SK-N-SH (cell line): ENCODE data around the gene ULBP2. TPM values are rescaled to one million over a fixed set of nuclear protein-coding genes. Genes with fewer than 3 reads are reported as not detected.
"Not testable (repeated sequence)": the region's sequence is repeated elsewhere in the genome, so short reads cannot be mapped to it uniquely, and the experiment has no call there.

ENCODE experiments used
- CTCF ChIA-PET: fragments of 300-600, 350-600 bp; formaldehyde crosslinking; extraction: SDS; loops from one replicate; lab custom pipeline; 2021; lab: Yijun Ruan, JAX
- POLR2A ChIA-PET: fragments of 350-600 bp; sonication (Branson Sonifier 250); formaldehyde crosslinking; extraction: SDS; loops from one replicate; lab custom pipeline; 2020; ENCODE audit warnings: antibody characterized with exemption, inconsistent platforms; lab: Yijun Ruan, JAX
- DNase-seq: peaks from one replicate; pipeline ENCODE4 v3.0.0; 2012
- H2AFZ ChIP-seq: fragments of 200-600 bp; sonication (generic); 2 replicates; pipeline ENCODE4 v1.8.1; 2016; ENCODE audit warnings: antibody characterized with exemption, mild to moderate bottlenecking, low read depth
- H3F3A ChIP-seq: fragments of 200-600 bp; sonication (generic); replicated peaks from 2 replicates; pipeline ENCODE3; 2016; ENCODE audit warnings: antibody characterized with exemption, mild to moderate bottlenecking; ENCODE audit not compliant: insufficient read depth
- H3K27ac ChIP-seq, 2 experiments: fragments of 200-500 bp in 1 of 2; fragments of 200-600 bp in 1 of 2; sonication (Bioruptor generic) in 1 of 2; sonication (generic), shearing (Covaris generic) in 1 of 2; 2 replicates each; pipeline versions ENCODE4 v1.5.1 to v1.6.1; 2014 to 2016; ENCODE audit warnings: low read depth in 2 of 2, inconsistent platforms in 1 of 2, low read length in 1 of 2, mild to moderate bottlenecking in 1 of 2, mixed read lengths in 1 of 2
- H3K27me3 ChIP-seq: fragments of 200-600 bp; sonication (generic), shearing (Covaris generic); 2 replicates; pipeline ENCODE4 v1.6.1; 2016; ENCODE audit warnings: mixed run types; ENCODE audit not compliant: insufficient read depth
- H3K36me3 ChIP-seq, 2 experiments: fragments of 200-500 bp in 1 of 2; fragments of 200-600 bp in 1 of 2; sonication (Bioruptor generic) in 1 of 2; sonication (generic) in 1 of 2; replicated peaks in 1 of 2; 2 replicates each; pipeline versions ENCODE3 to v1.5.1; 2014 to 2016; ENCODE audit warnings: low read length in 1 of 2, mild to moderate bottlenecking in 1 of 2; ENCODE audit not compliant: insufficient read depth in 2 of 2, control insufficient read depth in 1 of 2
- H3K4me1 ChIP-seq, 2 experiments: fragments of 200-500 bp in 1 of 2; fragments of 200-600 bp in 1 of 2; sonication (Bioruptor generic) in 1 of 2; sonication (generic), shearing (Covaris generic) in 1 of 2; 2 replicates each; pipeline versions ENCODE4 v1.5.1 to v1.6.1; 2014 to 2016; ENCODE audit warnings: low read depth in 1 of 2, low read length in 1 of 2, mixed run types in 1 of 2; ENCODE audit not compliant: insufficient read depth in 2 of 2, control insufficient read depth in 1 of 2
- H3K4me2 ChIP-seq: fragments of 200-600 bp; sonication (generic), shearing (Covaris generic); 2 replicates; pipeline ENCODE4 v1.6.1; 2017; ENCODE audit warnings: mixed run types
- H3K4me3 ChIP-seq, 2 experiments: fragments of 200-500 bp in 1 of 2; fragments of 200-600 bp in 1 of 2; sonication (Bioruptor generic) in 1 of 2; sonication (generic), shearing (Covaris generic) in 1 of 2; 2 replicates each; pipeline versions ENCODE4 v1.5.1 to v1.8.1; 2014 to 2016; ENCODE audit warnings: low read depth in 2 of 2, inconsistent platforms in 1 of 2, low read length in 1 of 2, mild to moderate bottlenecking in 1 of 2, mixed read lengths in 1 of 2, moderate library complexity in 1 of 2
- H3K79me2 ChIP-seq: fragments of 200-600 bp; sonication (generic); 2 replicates; pipeline ENCODE4 v1.8.1; 2017; ENCODE audit warnings: mild to moderate bottlenecking; ENCODE audit not compliant: insufficient read depth
- H3K9ac ChIP-seq: fragments of 200-600 bp; sonication (generic); 2 replicates; pipeline ENCODE4 v1.6.1; 2017; ENCODE audit warnings: mixed run types
- H3K9me2 ChIP-seq: fragments of 200-600 bp; sonication (generic); 2 replicates; pipeline ENCODE4 v1.6.1; 2017; ENCODE audit warnings: mixed run types
- H3K9me3 ChIP-seq: fragments of 200-600 bp; sonication (generic); 2 replicates; pipeline ENCODE4 v1.6.1; 2017; ENCODE audit warnings: mixed run types, mild to moderate bottlenecking, moderate library complexity
- H4K20me1 ChIP-seq: fragments of 200-600 bp; sonication (generic); 2 replicates; pipeline ENCODE4 v1.6.1; 2017; ENCODE audit warnings: mild to moderate bottlenecking, mixed run types; ENCODE audit not compliant: insufficient read depth
- FOXJ3 ChIP-seq: sonication (generic); formaldehyde crosslinking; IDR thresholded peaks from 2 replicates; pipeline ENCODE4 v1.5.1; 2020; ENCODE audit warnings: mild to moderate bottlenecking, missing genetic modification reagents
- JUND ChIP-seq: IDR thresholded peaks from 2 replicates; pipeline ENCODE4 v1.4.0; 2012
- NFIC ChIP-seq: IDR thresholded peaks from 2 replicates; pipeline ENCODE4 v1.4.0; 2012; ENCODE audit warnings: borderline replicate concordance
- POLR2AphosphoS5 ChIP-seq: IDR thresholded peaks from 2 replicates; pipeline ENCODE4 v1.6.1; 2012; ENCODE audit warnings: low read depth, low read length
- RAD21 ChIP-seq: IDR thresholded peaks from 2 replicates; pipeline ENCODE4 v1.6.1; 2012; ENCODE audit warnings: mild to moderate bottlenecking, low read length
- RCOR1 ChIP-seq: fragments of 150-350 bp; IDR thresholded peaks from 2 replicates; pipeline ENCODE4 v1.6.1; 2017; ENCODE audit warnings: antibody characterized with exemption, low read length
- RXRA ChIP-seq: IDR thresholded peaks from 2 replicates; pipeline ENCODE4 v1.4.0; 2012; ENCODE audit warnings: low read depth, mild to moderate bottlenecking, borderline replicate concordance
- SIN3A ChIP-seq: IDR thresholded peaks from 2 replicates; pipeline ENCODE4 v1.6.1; 2012; ENCODE audit warnings: low read depth, mild to moderate bottlenecking, low read length, moderate library complexity, borderline replicate concordance
- SMC3 ChIP-seq: IDR thresholded peaks from 2 replicates; pipeline ENCODE4 v1.6.1; 2012; ENCODE audit warnings: low read depth, low read length, improper control_type of control experiment
- TCF12 ChIP-seq: IDR thresholded peaks from 2 replicates; pipeline ENCODE4 v1.4.0; 2012
- TEAD4 ChIP-seq: IDR thresholded peaks from 2 replicates; pipeline ENCODE4 v1.4.0; 2012; ENCODE audit warnings: mild to moderate bottlenecking, borderline replicate concordance; ENCODE audit not compliant: insufficient read depth
- ZBTB33 ChIP-seq: IDR thresholded peaks from 2 replicates; pipeline ENCODE4 v1.4.0; 2012; ENCODE audit warnings: low read depth, borderline replicate concordance
- WGBS: methylation state at CpG from one replicate; pipeline ENCODE4 v1.1.6; 2017; ENCODE audit warnings: low lambda C conversion rate; 5-methylcytosine and 5-hydroxymethylcytosine counted together
- polyA plus RNA-seq, 3 experiments: library from polyadenylated mRNA; depleted of rRNA; stranded (reverse); fragments of >200 nt; gene quantifications; 2 replicates each; pipeline ENCODE4 v1.2.3, GENCODE V29; 2012
- TF ChIP-seq, protein P1 (sequence below): fragments of 200-600 bp; sonication (generic); IDR thresholded peaks from 2 replicates; pipeline ENCODE4 v1.6.1; 2017; ENCODE audit warnings: antibody characterized with exemption, mild to moderate bottlenecking, moderate library complexity

Gene ULBP2
- polyA plus RNA-seq, 1 of the 3 experiments (the other 2 are of a cell fraction), result 5.0 TPM

GRCh38 chr6:149919834-149920225 lies 22.0 kb upstream of the ULBP2 start:
- H3K4me2 ChIP-seq, result no peak overlapping the region
- no peaks in the 10 kb centered on the region for H3K79me2 ChIP-seq
- WGBS, result 58% methylated on average over 3 of the region's 4 CpGs
- POLR2A ChIA-PET, result no interaction called here
- DNase-seq, result no peak
- TF ChIP-seq JUND, result no peak
- TF ChIP-seq TCF12, result no peak
- no peak for TF ChIP-seq TEAD4
- no peak for TF ChIP-seq RXRA
- TF ChIP-seq, protein P1, sequence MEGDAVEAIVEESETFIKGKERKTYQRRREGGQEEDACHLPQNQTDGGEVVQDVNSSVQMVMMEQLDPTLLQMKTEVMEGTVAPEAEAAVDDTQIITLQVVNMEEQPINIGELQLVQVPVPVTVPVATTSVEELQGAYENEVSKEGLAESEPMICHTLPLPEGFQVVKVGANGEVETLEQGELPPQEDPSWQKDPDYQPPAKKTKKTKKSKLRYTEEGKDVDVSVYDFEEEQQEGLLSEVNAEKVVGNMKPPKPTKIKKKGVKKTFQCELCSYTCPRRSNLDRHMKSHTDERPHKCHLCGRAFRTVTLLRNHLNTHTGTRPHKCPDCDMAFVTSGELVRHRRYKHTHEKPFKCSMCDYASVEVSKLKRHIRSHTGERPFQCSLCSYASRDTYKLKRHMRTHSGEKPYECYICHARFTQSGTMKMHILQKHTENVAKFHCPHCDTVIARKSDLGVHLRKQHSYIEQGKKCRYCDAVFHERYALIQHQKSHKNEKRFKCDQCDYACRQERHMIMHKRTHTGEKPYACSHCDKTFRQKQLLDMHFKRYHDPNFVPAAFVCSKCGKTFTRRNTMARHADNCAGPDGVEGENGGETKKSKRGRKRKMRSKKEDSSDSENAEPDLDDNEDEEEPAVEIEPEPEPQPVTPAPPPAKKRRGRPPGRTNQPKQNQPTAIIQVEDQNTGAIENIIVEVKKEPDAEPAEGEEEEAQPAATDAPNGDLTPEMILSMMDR, result no peak
- H3K4me1 ChIP-seq, result peaks cover 0 to 6% of the 10 kb centered on the region in 2 experiments; a peak in 1 of 4 replicates
- no peak overlapping the region for H3K27ac ChIP-seq
- H4K20me1 ChIP-seq, result no peaks in the 10 kb centered on the region
- no peaks in the 10 kb centered on the region for H3K27me3 ChIP-seq
- no peaks in the 10 kb centered on the region for H3K9me2 ChIP-seq
- H3K9ac ChIP-seq, result no peak overlapping the region
- H3F3A ChIP-seq, result no peaks in the 10 kb centered on the region
- no peak overlapping the region for H3K4me3 ChIP-seq
- H3K9me3 ChIP-seq, result no peaks in the 10 kb centered on the region
- CTCF ChIA-PET, result interaction anchor here (0.5 to 1.2 kb wide), 2 partner anchors 54 to 85 kb away, joined by 3 to 4 read pairs; no protein-coding TSS in a partner anchor
- no peak overlapping the region for H2AFZ ChIP-seq
- no peaks in the 10 kb centered on the region for H3K36me3 ChIP-seq

DNA sequence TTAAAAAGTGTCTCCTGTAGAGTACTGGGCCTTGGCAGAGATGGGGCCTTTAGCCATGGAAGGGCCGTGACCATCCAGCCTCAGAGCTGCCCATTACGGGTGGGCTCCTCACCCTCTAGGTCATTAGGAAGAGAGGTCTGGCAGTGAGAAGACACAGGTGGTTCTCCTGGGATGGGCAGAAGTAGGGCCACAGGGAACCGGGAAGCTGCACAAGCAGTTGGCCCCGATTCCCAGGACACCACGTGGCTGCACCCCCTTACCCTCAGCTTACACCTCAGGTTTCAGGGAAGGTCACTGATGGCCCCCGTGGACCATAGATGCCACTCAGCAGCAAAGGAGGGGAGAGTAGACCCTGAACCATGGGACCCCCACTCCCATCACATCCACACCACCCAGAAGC lies 20.5 kb upstream of the ULBP2 start:
- Histone ChIP-seq H3K27me3 (no peaks in the 10 kb centered on the region), H3K36me3 (no peaks in the 10 kb centered on the region), H3K79me2 (no peaks in the 10 kb centered on the region), H3K4me1 (peaks cover 0 to 9% of the 10 kb centered on the region in 2 experiments; a peak in 1 of 4 replicates), H2AFZ (no peak overlapping the region), H3K4me2 (no peak overlapping the region), H3K9me3 (no peaks in the 10 kb centered on the region), H3K27ac (no peak overlapping the region), H3F3A (no peaks in the 10 kb centered on the region), H3K4me3 (no peak overlapping the region), H3K9me2 (no peaks in the 10 kb centered on the region), H3K9ac (no peak overlapping the region), H4K20me1 (no peaks in the 10 kb centered on the region)
- POLR2A ChIA-PET, result no interaction called here
- TF ChIP-seq FOXJ3 (CRISPR knock-in tag), result no peak
- TF ChIP-seq POLR2AphosphoS5, result no peak
- TF ChIP-seq RXRA, result no peak
- no peak for TF ChIP-seq TEAD4
- TF ChIP-seq ZBTB33, result no peak
- no peak for TF ChIP-seq RAD21
- no peak for TF ChIP-seq NFIC
- TF ChIP-seq SMC3, result no peak
- TF ChIP-seq JUND, result no peak
- no peak for TF ChIP-seq RCOR1
- no peak for TF ChIP-seq SIN3A
- DNase-seq, result no peak
- CTCF ChIA-PET, result interaction anchor here (1.1 kb wide), 1 partner anchor 81 kb away, joined by 3 read pairs; no protein-coding TSS in a partner anchor
- WGBS, result 76% methylated on average over 6 of the region's 6 CpGs

DNA sequence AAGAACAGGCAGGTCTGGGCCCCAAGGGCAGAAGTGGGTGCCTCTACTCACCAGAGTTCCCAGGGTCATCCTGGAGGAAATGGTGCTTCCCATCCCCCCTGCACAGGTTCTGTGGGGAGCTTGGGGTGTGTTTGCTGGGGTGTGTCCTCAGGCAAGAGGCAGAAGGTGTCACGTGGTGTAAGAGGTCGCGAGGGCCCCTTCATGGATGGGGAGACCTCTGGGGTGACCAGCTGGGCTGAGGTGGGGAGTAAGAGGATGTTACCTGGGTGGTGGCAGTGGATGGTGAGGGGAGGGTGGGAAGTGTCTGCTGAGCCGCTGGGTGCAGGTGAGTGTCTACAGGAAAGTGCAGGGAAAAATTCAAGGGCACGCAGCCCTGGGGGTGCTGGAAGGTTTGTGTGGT lies 19.7 kb upstream of the ULBP2 start:
- POLR2A ChIA-PET, result interaction anchor here (0.9 kb wide), 1 partner anchor 16 kb away, joined by 3 read pairs; no protein-coding TSS in a partner anchor
- not testable (repeated sequence) for H3K79me2 ChIP-seq, H3F3A ChIP-seq, H3K9ac ChIP-seq, DNase-seq, H3K9me3 ChIP-seq, H3K27me3 ChIP-seq, H3K4me1 ChIP-seq, H2AFZ ChIP-seq, H4K20me1 ChIP-seq, H3K9me2 ChIP-seq, H3K4me2 ChIP-seq, H3K27ac ChIP-seq, H3K36me3 ChIP-seq
- peak overlapping the region in 1 of 2 experiments; percentile 72; a peak in 2 of 4 replicates for H3K4me3 ChIP-seq
- WGBS, result 71% methylated on average over 5 of the region's 5 CpGs
- CTCF ChIA-PET, result interaction anchor here (0.6 to 1.1 kb wide), 3 partner anchors 81 to 1036 kb away, joined by 3 read pairs; no protein-coding TSS in a partner anchor
